WTC11 (cell line): ENCODE data around the gene CDH7.

Experiments
- ELF4 ChIP-seq: sonication (generic); formaldehyde crosslinking; IDR thresholded peaks from 2 replicates; pipeline ENCODE4 v1.8.1; 2022; ENCODE audit warnings: low read depth, mild to moderate bottlenecking, moderate library complexity, missing genetic modification reagents
- RELA ChIP-seq: sonication (generic); formaldehyde crosslinking; IDR thresholded peaks from 2 replicates; pipeline ENCODE4 v1.8.1; 2022; ENCODE audit warnings: missing genetic modification reagents, mild to moderate bottlenecking, borderline replicate concordance
- SP1 ChIP-seq: sonication (generic); formaldehyde crosslinking; conservative IDR thresholded peaks from 2 replicates; pipeline ENCODE4 v1.8.1; 2022; ENCODE audit warnings: missing genetic modification reagents
- TCF7 ChIP-seq: sonication (generic); formaldehyde crosslinking; IDR thresholded peaks from 2 replicates; pipeline ENCODE4 v1.8.0; 2022; ENCODE audit warnings: mild to moderate bottlenecking, low read depth, missing genetic modification reagents, moderate library complexity
- TF ChIP-seq, protein P1 (sequence below): fragments of 200-600 bp; IDR thresholded peaks from 2 replicates; pipeline ENCODE4 v1.8.0; 2022; ENCODE audit warnings: antibody characterized with exemption

- TF ChIP-seq, protein P1, sequence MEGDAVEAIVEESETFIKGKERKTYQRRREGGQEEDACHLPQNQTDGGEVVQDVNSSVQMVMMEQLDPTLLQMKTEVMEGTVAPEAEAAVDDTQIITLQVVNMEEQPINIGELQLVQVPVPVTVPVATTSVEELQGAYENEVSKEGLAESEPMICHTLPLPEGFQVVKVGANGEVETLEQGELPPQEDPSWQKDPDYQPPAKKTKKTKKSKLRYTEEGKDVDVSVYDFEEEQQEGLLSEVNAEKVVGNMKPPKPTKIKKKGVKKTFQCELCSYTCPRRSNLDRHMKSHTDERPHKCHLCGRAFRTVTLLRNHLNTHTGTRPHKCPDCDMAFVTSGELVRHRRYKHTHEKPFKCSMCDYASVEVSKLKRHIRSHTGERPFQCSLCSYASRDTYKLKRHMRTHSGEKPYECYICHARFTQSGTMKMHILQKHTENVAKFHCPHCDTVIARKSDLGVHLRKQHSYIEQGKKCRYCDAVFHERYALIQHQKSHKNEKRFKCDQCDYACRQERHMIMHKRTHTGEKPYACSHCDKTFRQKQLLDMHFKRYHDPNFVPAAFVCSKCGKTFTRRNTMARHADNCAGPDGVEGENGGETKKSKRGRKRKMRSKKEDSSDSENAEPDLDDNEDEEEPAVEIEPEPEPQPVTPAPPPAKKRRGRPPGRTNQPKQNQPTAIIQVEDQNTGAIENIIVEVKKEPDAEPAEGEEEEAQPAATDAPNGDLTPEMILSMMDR, result no peak
- TF ChIP-seq SP1 (CRISPR knock-in tag) (no peak), ELF4 (CRISPR knock-in tag) (no peak), TCF7 (CRISPR knock-in tag) (no peak), RELA (no peak)
Measured at GRCh38 chr18:65792456-65793074, 41.8 kb downstream of the CDH7 start.
